Measurements from ENCODE around the gene ACE.

Gene ACE

GRCh38 chr17:63512896-63513644 lies 36.2 kb downstream of the ACE start:
- FAIRE-seq (no peak), DNase-seq (ENCODE audit: insufficient read length, low spot score) (no peak)

- FAIRE-seq, result no peak
These were observed 37.6 kb downstream of the ACE start for GRCh38 chr17:63514477-63514876.

DNA sequence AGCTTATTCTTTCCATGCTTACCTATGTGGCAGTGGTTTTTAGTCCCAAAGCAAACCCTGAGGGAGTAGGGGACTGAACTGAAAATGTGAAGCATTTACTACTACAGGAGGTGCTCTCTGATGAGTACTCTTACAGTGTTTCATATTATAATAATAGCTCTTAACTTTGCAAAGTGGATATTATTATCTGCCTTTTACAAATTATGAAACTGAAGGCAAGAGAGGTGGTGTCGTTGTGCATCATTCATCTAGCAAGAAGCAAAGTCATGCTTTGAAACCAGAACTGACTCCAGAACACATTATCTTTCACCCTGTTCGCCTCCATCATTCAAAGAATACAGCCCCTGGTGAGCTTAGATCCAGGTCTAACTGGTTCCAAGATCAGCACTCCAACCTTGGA lies 38.1 kb downstream of the ACE start:
- FAIRE-seq (no peak), DNase-seq (ENCODE audit: insufficient read length, low spot score) (no peak)

More at GRCh38 chr17:63514477-63514876, 37.6 kb downstream of the ACE start:
- DNase-seq (ENCODE audit: insufficient read length, low spot score), result no peak

DNA sequence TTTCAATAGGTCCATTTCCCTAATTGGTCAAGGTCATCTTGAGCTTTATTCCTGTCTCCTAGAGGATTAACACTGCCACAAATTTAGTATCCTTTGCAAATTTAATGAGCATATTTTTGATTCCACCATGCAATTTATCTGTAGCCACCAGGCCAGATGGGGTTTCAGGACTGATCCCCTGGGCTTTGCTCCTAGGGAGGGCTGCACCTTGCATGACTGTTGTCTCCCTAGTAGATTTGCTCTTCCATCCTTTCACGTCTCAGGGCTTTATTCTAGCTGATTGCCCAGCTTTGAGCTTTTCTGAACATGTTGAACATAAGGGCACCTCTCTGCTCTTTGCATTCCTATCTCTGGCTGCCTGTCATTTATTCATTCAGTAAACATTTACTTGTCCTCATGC lies 38.6 kb downstream of the ACE start:
- no peak for DNase-seq (ENCODE audit: insufficient read length, low spot score)
- FAIRE-seq, result no peak

DNA sequence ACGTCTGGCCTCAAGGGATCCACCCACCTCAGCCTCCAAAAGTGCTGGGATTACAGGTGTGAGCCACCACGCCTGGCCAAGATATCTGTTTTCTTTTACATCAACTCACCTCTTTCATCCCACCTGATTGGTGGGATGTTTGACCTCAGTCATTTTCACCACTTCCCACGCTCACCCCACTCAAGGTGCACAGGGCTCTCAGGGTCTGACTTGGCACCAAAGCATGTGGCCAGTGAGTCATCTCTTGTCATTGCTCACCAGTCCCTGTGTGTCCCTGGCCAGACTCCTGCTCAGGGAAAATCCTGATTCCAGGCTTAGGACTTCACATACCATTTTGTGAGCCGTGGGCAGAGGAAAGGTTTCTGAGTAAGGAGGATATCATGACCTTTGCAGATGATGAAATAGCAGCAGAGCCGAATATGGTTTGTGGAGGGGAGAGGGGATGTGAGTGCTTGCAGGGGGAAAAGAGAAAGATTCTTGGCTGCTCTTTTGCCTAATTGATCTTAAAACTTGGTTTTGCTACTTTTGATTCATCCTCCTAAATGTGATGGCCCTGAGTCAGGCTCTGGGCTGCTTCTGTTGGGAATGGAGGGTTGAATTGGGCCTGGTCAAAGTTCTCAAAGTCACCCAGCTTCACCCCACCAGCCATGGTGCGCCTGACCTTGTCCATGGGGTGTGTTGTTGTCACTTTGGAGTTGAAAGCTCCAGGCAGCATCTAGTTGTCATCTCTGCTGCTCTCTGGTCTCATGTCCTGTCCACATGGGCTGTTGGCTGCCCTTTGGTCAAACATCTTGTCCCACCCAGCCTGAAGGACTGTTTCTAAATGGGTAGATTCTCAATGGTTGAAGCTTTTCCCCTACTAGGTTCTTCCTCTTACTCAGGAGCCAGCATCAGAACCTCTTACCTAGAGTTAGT lies 40.3 kb downstream of the ACE start:
- FAIRE-seq, result peak; percentile 74
- peak; percentile 54 for DNase-seq (ENCODE audit: insufficient read length, low spot score)

DNA sequence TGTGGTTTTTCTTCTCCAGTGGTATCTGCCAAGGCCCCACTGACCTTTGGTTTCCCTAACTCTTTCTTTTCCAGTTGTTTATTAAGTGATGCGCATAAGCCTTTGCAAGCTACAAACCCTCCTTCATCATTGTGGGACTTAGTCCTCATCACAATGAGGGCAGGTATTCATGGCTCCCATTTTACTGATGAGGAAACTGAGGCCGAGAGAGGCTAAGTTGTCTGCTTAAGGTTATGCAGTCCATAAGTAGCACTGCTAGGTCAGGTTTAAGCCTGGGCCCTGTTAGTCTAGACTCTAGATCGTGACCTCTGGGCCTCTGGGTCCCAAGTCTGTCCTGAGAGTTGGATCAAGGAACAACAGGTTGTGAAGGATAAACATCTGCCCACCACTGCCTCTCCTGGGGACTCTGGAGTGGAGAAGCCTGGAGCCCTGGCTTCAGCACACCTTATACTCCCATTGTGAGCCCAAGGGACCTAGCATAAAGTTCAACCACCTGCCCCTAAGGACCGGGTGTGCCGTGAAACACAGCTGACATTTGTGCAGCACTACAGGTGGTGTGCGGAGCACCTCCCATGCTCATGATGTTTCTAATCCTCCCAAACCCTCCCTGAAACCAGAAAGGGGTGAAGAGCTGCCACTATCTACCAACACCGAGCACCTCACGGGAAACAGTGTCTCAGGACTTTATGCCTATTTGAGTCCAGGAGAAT lies 41.1 kb downstream of the ACE start:
- no peak for DNase-seq (ENCODE audit: insufficient read length, low spot score)
- FAIRE-seq, result no peak

- FAIRE-seq, result no peak
- DNase-seq (ENCODE audit: insufficient read length, low spot score), result no peak
These were observed 42.4 kb downstream of the ACE start for GRCh38 chr17:63519116-63519881.

- no peak for DNase-seq (ENCODE audit: insufficient read length, low spot score)
- FAIRE-seq, result peak; percentile 31
These were observed 43.4 kb downstream of the ACE start for GRCh38 chr17:63519972-63520882.

DNA sequence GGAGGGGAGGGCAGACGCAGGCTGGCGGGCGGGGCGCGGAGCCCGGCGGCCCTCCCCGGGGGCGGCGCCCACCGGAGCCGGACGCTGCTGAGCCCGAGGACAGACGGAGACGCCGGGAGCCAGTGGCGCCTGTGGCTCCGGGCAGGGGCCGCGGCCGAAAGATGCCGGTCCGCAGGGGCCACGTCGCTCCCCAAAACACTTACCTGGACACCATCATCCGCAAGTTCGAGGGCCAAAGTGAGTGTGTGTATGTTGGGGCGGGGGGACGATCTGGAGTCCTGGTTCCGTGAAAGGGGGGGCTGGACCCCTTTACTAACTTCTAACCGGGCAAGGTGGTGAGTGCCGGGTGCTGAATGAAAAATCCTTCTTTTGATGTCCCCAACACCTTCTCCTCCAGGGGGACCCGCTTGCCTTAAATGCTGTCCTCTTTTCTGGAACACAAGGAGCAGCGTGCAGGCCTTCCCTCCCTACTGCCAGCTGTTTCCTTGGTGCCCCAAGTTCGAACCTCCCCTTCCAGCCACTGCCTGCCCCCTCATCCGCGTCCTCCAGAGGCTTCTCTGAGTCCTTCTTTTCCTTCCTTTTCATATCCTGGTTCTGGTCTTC lies 46.5 kb downstream of the ACE start, which contains the start of gene KCNH6:
Gene KCNH6 (plus strand): TSS at position 106 of the 603 bp plus-strand sequence. CDS start 56 bp downstream, at position 162.
- no peak for FAIRE-seq
- DNase-seq (ENCODE audit: insufficient read length, low spot score), result no peak

DNA sequence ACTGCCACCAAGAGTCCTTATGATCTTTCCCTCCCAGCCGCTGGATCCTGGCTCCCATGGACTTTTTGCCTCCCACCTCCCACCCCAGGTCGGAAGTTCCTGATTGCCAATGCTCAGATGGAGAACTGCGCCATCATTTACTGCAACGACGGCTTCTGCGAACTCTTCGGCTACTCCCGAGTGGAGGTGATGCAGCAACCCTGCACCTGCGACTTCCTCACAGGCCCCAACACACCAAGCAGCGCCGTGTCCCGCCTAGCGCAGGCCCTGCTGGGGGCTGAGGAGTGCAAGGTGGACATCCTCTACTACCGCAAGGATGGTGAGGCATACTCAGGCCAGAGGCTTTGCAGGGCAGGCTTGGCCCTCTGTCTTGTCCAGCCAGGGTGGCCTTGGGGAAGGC lies 47.2 kb downstream of the ACE start:
- FAIRE-seq (no peak), DNase-seq (ENCODE audit: insufficient read length, low spot score) (no peak)

DNA sequence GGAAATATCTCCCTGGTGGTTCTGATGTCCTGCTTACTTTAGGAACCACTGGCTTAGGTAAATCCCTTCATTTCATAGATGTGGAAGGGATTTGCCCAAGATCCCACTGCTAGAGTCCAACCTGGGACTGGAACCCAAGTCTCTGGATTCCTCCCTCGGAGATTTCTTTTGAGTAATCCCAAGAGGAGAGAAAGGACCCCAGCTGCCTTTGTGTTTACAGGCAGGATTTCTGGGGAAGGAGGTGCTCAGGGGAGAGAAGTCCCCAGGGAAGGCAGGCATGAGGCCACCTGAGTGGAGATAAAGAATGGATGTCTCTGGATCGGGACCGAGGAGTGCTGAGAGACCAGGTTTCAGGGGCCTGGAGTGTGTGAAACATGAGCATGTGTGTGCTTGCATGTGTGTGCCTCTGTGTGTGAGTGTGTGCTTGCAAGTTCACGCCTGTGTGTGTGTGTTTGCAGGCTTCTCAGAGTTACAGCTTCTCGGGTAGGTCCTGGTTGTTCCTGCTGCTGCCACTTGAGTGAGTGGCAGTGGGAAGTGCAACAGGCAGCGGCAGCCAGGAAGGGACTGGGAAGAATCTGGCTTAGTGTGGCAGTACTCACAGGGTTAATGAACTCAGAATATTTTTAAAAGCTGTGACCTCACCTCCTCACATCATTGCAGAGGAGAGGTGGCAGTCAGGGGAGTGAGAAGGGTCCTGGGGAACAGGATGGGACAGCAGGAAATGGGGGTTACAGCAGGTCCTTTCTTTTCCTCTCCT lies 48.5 kb downstream of the ACE start:
- DNase-seq (ENCODE audit: insufficient read length, low spot score) (no peak), FAIRE-seq (no peak)

- FAIRE-seq (no peak), DNase-seq (ENCODE audit: insufficient read length, low spot score) (no peak)
These were observed 50.0 kb downstream of the ACE start for GRCh38 chr17:63526861-63527260.

- DNase-seq (ENCODE audit: insufficient read length, low spot score) (no peak), FAIRE-seq (no peak)
These were observed 51.3 kb downstream of the ACE start for GRCh38 chr17:63528183-63528582.

DNA sequence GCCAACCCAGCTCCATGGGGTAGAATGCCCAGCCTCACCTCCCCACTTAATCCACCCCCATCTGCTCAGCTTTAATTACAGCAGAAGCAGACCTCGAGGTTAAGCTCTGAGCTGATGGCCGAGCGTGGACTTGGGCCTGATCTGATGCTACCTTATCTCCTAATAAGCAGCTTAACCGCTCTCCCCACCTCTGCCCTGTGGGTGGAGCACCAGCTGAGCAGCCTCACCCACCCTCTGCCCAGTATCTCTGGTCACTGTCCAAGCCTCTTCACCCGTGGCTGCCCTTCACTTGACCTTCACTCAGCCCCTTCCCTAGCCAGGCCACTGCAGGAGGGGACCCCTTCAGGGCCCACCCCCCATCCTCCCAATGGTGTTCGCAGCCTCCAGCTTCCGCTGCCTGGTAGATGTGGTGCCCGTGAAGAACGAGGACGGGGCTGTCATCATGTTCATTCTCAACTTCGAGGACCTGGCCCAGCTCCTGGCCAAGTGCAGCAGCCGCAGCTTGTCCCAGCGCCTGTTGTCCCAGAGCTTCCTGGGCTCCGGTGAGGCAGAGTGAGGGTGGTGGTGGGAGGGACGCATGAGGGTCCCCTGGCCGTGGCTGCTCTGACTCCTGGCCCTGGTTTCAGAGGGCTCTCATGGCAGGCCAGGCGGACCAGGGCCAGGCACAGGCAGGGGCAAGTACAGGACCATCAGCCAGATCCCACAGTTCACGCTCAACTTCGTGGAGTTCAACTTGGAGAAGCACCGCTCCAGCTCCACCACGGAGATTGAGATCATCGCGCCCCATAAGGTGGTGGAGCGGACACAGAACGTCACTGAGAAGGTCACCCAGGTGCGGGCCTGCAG lies 53.1 kb downstream of the ACE start:
- DNase-seq (ENCODE audit: insufficient read length, low spot score) (no peak), FAIRE-seq (no peak)

DNA sequence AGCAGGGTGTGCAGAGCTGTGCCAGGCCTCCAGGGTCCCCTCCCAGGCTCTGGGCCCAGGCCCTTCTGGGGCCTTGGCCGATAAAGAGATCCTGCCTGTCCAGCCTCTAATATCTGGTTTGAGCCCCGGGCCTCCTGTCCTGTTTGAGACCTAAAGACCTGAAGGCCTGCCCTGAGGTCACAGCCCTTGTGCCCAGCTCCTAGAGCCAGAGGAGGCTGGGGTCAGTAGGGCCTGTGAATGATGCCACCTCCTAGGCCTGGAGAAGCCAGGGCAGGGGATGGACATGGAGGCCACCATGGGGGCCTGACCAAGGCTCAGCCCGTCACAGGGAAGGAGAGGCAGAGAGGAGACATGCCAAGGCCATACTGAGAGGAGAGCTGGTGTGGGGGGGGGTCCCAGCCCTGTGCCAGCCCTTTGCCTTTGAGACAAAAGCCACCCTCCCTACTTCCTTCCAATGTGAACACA lies 53.7 kb downstream of the ACE start:
- FAIRE-seq, result no peak
- DNase-seq (ENCODE audit: insufficient read length, low spot score), result no peak

DNA sequence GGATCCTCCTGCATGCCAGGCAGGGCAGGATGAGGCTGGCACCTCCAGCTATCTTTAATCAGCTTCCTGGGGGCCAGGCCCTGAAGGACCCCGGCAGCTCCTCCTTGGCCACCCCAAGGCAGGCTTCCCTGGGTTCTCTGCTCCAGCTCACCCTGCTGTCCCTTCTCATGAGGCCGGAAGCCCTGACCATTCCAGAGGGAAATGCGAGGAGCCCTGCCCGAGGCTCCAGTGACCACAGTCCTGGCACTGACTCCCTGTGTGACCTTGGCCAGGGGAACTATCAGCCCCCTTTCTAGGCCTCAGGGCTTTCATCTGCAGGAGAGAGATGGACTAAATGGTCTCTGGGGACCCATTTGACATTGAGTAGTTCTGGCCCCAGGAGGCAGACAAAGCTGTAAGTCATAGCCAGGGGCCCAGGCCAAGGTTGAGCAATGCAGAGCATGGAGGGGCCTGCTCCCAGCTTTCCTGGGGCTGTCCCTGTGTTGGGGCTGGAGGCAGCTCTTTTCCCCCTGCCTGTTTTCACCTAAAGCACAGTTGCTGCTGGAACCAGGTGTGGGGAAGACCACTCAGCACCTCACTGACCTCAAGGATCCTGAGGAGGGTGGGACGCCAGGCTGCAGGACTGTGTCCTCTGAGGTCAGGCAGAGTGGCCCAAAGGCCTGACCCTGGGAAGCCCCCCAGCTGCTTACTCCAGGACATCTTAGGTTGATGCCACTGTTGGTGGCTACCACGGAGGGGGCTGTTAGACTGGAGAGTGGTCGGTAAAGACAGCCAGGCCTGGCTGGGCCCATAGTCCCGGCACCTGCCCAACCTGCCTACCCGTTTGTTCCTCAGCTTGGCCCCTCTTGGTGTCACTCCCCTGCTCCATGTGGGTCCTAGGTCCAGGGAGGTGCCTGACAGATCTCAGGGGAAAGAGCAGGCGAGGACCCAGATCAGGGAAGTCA lies 54.4 kb downstream of the ACE start:
- FAIRE-seq, result no peak

More for the DNA sequence above, 54.4 kb downstream of the ACE start:
- no peak for DNase-seq (ENCODE audit: insufficient read length, low spot score)
